BE2C (cell line): ENCODE data around the gene NPFFR1.

Source experiments
- DNase-seq: peaks from one replicate; pipeline ENCODE4 v3.0.0-alpha.2; 2020
- H3K27me3 ChIP-seq: fragments of 250-450 bp; sonication (Bioruptor Pico); 2 replicates; pipeline ENCODE4 v1.5.1; 2020; ENCODE audit warnings: mild to moderate bottlenecking
- H3K36me3 ChIP-seq: fragments of 250-450 bp; sonication (Bioruptor Pico); 2 replicates; pipeline ENCODE4 v1.5.1; 2020; ENCODE audit warnings: mild to moderate bottlenecking
- H3K4me1 ChIP-seq: fragments of 250-450 bp; sonication (Bioruptor Pico); 2 replicates; pipeline ENCODE4 v1.5.1; 2020
- H3K4me3 ChIP-seq: 2 replicates; pipeline ENCODE4 v1.5.1; 2011; ENCODE audit warnings: low read depth, low read length
- H3K9me3 ChIP-seq: fragments of 250-450 bp; sonication (Bioruptor Pico); 2 replicates; pipeline ENCODE4 v1.5.1; 2020
- CTCF ChIP-seq: IDR thresholded peaks from 2 replicates; pipeline ENCODE4 v1.5.1; 2012; ENCODE audit warnings: mild to moderate bottlenecking, low read depth, low read length

Gene NPFFR1

GRCh38 chr10:70289739-70290138, 5.9 kb upstream of the NPFFR1 start:
- peaks cover 1% of the 10 kb centered on the region; the same call in 1 of the 2 replicates for H3K9me3 ChIP-seq
- H3K4me3 ChIP-seq, result no peak overlapping the region
- no peak for DNase-seq
- H3K36me3 ChIP-seq, result no peaks in the 10 kb centered on the region
- H3K4me1 ChIP-seq, result no peaks in the 10 kb centered on the region
- peaks cover under 1% of the 10 kb centered on the region; the same call in 1 of the 2 replicates for H3K27me3 ChIP-seq
- TF ChIP-seq CTCF, result no peak

- Histone ChIP-seq H3K36me3 (no peaks in the 10 kb centered on the region), H3K27me3 (peaks cover 27% of the 10 kb centered on the region), H3K9me3 (peaks cover 6% of the 10 kb centered on the region; the same call in 1 of the 2 replicates), H3K4me1 (no peaks in the 10 kb centered on the region), H3K4me3 (no peak overlapping the region)
- TF ChIP-seq CTCF, result no peak
- DNase-seq, result no peak
Measured at GRCh38 chr10:70286616-70287015, 2.8 kb upstream of the NPFFR1 start.

GRCh38 chr10:70285476-70285831, 1.6 kb upstream of the NPFFR1 start:
- no peak for TF ChIP-seq CTCF
- peaks cover 31% of the 10 kb centered on the region for H3K27me3 ChIP-seq

GRCh38 chr10:70284542-70285475, 1.0 kb upstream of the NPFFR1 start:
- no peak for DNase-seq
- H3K4me1 ChIP-seq, result no peaks in the 10 kb centered on the region
- TF ChIP-seq CTCF, result no peak
- H3K27me3 ChIP-seq, result peaks cover 31% of the 10 kb centered on the region
- peaks cover 6% of the 10 kb centered on the region; the same call in 1 of the 2 replicates for H3K9me3 ChIP-seq
- H3K4me3 ChIP-seq, result no peak overlapping the region
- H3K36me3 ChIP-seq, result no peaks in the 10 kb centered on the region

More at GRCh38 chr10:70285476-70285831, 1.6 kb upstream of the NPFFR1 start:
- no peaks in the 10 kb centered on the region for H3K4me1 ChIP-seq
- H3K9me3 ChIP-seq, result peaks cover 6% of the 10 kb centered on the region; the same call in 1 of the 2 replicates
- no peak for DNase-seq
- H3K4me3 ChIP-seq, result no peak overlapping the region
- no peaks in the 10 kb centered on the region for H3K36me3 ChIP-seq

GRCh38 chr10:70283071-70283444, 746 bp downstream of the NPFFR1 start:
- peaks cover 31% of the 10 kb centered on the region for H3K27me3 ChIP-seq
- H3K4me1 ChIP-seq, result no peaks in the 10 kb centered on the region
- H3K9me3 ChIP-seq, result peaks cover 6% of the 10 kb centered on the region; the same call in 1 of the 2 replicates
- no peak overlapping the region for H3K4me3 ChIP-seq
- no peak for DNase-seq
- no peaks in the 10 kb centered on the region for H3K36me3 ChIP-seq
- TF ChIP-seq CTCF, result no peak

GRCh38 chr10:70281609-70282008, 2.2 kb downstream of the NPFFR1 start:
- peaks cover 6% of the 10 kb centered on the region; the same call in 1 of the 2 replicates for H3K9me3 ChIP-seq
- no peak for DNase-seq
- H3K36me3 ChIP-seq, result no peaks in the 10 kb centered on the region
- H3K27me3 ChIP-seq, result peaks cover 31% of the 10 kb centered on the region
- H3K4me1 ChIP-seq, result no peaks in the 10 kb centered on the region
- TF ChIP-seq CTCF, result no peak
- no peak overlapping the region for H3K4me3 ChIP-seq
